ENCODE measurements around the gene IRX4.

Gene IRX4

DNA sequence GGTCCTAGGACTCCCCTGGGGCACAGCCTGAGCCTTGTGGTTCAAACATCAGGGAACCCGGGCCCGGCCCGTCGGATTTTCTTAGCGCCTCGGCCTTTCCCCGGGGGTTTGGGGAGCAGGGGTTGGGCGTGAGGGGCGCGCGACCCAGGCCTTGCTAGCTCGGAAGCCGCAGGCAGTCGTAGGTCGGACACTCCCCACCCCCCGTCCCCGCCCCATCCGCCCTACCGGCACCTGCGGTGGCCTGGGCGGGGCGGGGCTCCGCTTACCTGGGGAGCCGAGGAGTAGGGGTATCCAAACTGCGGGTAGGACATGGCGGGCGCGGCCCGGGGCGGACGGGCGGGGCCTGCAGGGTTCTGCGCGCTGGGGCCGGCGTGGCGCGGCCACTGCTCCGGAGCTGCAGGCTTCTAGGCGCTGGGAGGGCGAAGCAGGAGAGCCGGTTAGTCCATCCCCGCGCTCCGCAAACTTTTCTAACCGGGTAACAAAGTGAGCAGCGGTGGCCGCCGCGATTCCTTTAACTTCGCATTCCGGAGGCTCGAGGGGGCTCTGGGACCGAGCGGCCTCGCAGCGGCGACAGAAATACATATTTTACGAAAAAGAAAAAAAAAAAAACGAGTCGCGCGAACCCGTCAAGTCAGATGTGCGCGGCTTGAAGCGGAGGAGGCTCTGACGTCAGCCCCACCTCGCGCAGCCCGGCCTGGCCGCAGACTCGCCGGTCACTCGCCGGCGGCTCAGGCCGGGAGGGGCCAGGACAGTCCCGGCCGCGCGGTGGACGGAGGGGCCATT is at the start of gene IRX4:
IRX4 (minus strand) TSS at position 589 of the 783 bp plus-strand sequence; CDS start at position 311, 278 bp downstream.
- no peak for DNase-seq (ENCODE audit: low spot score)

DNA sequence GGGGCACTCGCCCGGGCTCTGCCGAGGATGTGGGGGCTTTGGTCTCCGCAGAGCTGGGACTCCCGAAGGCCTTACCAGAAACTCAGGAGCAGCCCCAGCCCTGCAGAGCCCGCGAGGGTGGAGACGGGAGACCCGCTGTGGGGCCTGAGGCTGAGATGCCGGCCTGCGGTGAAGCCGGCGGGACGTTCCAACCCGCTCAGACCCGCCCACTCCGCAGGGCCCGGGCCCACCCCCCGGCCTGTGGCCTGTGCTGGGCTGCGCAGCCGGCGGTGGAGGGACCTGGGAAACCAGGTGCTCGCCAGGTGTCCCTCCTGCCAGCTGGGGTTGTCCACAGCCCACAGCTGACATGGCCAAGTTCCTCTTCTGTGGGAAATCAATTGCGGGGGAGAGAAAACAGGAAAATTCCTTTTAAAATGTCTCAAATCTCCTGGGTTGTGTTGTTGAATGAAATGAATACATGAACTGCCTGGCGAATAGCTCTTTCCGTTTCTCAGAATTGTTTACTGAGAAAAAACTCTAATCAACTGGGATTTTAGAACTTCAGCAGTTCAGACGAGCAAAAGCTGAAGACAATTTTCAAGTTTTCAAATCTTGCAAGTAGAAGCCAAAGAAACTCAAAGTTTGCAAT is 49.0 kb upstream of the IRX4 start:
- no peak for DNase-seq (ENCODE audit: low spot score)

DNA sequence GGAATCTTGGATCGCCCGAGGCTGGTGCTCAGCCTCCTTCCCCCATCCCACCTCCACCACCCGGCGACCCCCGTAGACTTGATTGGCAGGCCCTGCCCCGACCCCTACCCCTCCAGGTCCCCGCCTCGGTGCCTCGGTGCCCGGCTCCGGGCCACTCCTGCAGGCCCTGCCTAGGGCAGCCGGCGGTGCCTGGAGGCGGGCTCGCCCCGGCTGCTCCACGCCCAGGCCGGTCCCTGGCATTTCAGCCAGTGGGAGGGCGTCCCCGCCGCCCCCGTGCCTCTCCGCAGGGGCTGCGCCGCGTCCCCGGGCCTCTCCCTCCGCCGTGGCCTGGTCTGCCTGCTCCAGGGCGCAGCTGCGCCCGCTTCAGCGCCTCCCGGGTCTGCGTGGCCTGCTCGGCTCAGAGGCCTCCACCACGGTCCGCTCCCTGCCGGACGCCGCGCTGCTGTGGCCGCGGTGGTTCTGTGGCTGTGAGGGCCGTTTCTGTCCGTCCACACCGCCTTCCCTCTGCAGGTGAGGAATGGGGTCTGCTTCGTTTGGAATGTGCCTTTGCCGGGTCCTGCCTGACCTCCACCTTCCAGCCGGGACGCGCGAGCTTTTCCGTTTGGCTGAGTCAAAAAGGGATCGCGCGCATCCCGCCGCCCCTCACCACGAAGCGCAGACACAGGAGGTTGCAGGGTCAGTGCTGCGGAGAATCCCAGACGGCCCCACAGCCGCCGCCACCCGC is 48.3 kb upstream of the IRX4 start:
- DNase-seq (ENCODE audit: low spot score), result no peak

DNA sequence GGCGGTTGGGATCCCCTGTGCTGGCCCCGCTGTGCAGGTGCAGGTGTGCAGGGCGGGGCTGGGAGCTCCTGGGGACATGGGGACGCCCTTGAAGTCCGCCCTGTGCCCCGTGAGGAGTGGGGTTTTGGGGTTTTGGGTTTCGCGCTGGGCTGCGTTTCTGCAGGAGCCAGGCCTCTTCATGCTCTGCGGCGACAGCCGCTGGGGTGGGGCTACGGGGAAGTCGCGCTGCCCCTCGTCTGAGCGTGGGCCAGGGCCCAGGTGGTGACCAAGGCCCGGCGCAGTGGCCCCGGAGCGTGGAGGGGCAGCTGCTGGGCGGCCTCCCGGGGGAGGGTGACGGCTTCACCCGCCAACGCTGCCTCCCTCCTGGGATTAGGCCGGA is 47.8 kb upstream of the IRX4 start:
- no peak for DNase-seq (ENCODE audit: low spot score)

DNA sequence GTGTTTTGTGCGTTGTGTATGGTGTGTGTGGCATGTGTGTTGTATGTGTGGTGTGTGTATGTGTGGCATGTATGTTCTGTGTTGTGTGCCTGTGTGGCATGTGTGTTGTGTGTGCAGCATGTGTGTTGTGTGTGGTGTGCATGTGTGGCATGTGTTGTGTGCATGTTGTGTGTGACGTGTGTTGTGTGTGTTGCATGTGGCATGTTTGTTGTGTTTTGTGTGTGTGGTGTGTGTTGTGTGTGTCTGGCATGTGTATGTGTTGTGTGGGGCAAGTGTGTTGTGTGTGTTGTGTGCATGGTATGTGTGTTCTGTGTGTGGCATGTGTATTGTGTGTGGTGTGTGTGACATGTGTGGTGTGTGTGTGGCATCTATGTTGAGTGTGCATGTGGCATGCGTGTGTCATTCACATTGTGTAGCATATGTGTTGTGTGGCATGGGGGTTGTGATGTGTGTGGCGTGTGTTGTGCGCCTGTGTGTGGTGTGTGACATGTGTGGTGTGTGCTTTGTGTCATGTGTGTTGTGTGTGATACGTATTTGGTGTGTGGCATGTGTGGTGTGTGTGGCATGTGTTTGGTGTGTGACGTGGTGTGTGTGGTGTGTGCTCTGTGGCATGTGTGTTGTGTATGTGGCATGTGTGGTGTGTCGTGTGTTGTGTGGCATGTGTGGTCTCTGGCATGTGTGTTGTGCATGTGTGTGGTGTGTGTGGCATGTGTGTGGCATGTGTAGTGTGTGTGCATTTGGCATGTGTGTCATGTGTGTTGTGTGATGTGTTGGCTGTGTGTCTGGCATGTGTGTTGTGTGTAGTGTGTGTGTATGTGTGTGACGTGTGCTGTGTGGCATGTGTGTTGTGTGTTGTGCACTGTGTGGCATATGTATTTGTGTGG is 46.6 kb upstream of the IRX4 start:
- DNase-seq (ENCODE audit: low spot score), result no peak

DNA sequence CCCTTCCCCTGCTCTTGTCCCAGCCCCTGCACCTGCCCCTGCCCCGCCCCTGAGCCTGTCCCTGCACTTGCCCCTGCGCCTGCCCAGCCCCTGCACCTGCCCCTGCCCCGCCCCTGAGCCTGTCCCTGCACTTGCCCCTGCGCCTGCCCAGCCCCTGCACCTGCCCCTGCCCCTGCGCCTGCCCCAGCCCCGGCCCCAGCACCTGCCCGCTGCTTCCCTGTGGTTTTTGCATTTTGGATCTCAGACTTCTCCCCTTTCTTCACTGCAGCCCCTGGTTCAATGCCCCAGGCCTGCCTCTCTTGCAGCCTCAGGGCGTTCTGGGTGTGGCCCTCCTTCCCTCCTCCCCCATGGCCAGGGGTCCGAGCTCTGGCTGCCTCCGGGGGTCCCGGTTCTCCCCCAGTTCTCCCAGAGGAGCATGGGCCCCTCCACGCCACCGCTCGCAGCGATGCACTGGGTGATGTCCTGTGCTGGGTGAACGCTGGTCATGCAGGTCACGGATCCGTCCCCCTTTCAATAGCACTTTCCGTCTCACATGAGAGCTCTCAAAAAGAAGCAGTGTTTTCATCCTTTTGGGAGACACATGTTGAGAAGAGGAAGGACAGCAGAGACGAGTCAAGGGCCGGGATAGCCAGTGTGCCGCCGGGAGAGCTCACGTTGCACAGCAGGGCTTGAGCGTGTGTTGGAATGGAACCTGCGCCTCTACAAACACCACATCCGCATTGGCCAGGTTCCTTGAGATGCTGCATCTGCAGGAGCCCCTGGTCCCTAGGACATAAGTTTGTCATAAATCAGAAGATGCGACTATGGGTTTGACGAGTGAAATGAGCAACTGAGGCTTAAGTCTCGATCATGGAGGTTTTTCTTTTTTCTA is 44.0 kb upstream of the IRX4 start:
- DNase-seq (ENCODE audit: low spot score), result no peak

DNA sequence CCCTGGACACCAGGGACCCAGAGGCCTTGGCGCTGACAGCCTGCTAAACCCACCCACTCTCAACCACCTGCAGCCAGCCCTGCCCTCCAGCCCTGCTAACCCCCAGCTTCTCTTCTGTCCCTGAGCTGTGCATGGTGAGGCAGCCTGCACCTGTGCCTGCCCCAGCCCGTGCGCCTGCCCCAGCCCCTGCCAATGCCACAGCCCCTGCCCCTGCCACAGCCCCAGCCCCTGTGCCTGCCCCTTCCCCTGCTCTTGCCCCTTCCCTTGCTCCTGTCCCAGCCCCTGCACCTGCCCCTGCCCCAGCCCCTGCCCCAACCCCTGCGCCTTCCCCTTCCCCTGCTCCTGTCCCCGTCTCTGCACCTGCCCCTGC is 43.3 kb upstream of the IRX4 start:
- no peak for DNase-seq (ENCODE audit: low spot score)

DNA sequence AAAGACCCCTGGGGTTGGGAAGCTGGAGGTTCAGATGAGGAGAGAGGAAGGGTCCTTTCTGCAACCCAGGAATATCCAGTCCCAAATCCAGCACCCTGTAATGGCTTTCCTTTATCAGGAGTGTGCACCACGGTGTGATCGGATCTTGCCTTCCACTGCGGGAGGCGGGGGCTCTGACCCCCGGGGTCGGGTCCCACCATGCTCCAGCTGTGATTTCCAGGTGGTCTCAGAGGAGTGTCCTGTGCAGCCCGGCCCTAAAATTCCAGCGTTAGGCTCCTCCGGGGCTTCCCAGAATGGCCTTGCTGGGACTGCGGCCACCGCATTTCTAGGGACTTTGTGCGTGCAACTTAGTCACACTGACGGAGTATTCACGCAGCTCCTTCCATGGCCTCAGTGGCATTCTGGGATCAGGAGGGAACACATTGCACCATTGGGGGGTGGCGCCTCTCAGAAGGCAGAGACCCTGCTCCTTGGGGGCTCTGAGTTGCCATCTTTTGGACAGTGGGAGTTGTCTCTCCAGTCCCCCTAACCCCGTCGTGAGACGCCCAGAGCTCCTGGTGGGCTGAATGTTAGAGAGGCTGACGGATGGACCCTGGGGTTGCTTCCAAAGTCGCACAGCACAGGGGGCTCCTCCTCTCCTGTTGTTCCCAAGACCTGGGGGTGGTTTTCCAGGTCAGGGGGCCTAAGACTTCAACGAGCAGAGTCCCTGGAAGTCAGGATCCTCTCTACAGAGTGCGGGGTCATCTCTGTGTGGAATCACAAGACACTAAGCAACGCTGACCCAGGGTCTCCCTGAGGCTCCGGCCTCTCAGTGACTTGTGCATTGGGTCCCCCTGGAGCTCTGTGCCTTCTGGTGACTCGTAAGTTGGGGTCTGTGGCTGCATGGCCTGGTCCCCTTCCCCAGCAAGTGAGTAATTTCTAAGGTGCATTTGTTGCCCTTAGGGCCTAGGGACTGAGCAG is 42.7 kb upstream of the IRX4 start:
- DNase-seq (ENCODE audit: low spot score), result no peak

DNA sequence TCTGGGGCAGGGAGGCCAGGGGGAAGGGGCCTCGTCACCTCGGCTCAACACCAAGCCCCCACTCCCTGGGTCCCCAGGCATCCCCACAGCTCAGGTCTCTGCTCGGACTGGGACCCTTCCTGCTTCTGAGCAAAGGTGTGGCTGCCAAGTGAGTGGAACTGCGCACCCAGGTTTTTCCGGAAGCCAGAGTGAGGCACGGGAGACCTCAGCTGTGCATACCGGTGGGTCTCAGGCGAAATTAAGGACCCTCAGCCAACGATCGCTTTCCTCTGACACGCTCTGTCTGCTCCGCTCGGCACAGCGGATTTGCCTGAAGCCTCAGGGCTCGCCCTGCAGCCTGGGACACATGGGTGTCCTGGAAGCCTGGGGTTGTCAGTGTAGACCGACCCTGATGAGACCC is 41.0 kb upstream of the IRX4 start:
- DNase-seq (ENCODE audit: low spot score), result no peak

DNA sequence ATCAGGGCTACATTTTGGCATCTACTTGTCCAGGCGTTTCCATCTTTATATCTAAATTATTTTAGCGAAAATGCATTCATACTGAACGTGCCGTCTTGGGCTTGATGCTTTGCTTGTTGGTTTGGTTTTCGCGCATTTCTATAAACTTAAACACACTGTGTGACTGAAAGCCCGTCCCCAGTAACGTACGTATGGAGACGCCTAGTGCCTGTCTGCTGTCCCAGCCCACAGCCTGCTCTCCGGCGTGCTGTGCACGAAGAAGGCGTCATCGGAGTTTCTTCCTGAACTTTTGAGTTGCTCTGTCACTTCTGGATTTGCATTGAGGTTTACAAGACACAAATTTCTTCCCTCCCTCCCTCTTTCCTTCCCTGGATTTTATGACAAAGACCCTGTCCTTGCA is 40.6 kb upstream of the IRX4 start:
- no peak for DNase-seq (ENCODE audit: low spot score)

DNA sequence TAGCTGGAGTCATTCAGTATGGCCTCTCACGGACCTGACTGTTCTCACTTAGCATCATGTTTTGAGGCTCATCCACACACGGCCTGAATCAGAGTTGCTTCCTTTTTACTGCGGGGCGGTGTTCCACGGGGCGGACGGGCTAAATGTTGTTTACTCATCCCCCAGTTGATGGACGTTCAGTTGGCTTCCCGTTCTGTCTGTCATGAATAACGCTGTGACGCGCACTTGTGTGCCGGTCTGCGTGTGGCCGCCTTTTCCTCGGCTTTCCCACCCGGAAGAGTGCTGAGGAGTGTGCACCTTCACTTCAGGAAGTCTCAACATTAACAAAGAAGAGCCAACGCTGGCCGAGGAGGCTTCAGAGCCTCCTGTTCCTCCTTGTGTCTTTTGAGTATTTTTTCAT is 39.0 kb upstream of the IRX4 start:
- DNase-seq (ENCODE audit: low spot score), result no peak

DNA sequence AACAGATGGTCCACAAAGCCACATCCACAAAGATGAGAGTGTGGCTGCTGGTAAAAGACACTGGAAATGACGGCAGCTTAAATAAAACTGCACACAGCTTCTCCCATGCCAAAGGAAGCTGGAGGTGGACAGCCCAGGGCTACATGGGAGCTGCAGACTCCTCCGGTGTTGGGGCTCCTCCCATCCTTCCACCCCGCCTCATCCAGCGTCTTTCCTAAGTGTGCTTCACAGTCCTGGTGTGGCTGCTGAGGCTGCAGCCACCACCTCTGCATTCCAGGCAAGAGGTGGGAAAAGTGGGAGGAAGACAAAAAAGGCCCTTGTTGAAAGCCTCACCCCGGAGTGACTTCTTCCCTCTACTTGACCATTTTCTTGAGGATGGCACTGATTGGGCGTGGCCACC is 37.0 kb upstream of the IRX4 start:
- no peak for DNase-seq (ENCODE audit: low spot score)

DNA sequence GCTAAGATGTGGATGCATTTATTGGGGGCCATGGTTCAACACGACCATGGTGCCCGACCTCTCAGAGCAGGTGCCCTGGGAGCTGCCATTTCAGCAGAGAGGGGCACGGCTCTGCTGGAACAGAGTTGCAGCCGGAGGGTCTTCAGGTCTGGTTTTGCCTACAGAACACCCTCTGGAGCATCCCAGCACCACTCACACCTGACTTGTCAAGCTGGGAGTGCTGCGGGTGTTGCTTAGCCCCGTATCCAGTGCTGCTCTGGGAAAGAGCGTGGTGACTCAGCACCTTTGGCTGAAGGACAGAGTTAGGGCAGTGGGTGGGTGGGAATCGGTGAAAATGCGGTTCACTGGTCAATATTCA is 36.5 kb upstream of the IRX4 start:
- no peak for DNase-seq (ENCODE audit: low spot score)

DNA sequence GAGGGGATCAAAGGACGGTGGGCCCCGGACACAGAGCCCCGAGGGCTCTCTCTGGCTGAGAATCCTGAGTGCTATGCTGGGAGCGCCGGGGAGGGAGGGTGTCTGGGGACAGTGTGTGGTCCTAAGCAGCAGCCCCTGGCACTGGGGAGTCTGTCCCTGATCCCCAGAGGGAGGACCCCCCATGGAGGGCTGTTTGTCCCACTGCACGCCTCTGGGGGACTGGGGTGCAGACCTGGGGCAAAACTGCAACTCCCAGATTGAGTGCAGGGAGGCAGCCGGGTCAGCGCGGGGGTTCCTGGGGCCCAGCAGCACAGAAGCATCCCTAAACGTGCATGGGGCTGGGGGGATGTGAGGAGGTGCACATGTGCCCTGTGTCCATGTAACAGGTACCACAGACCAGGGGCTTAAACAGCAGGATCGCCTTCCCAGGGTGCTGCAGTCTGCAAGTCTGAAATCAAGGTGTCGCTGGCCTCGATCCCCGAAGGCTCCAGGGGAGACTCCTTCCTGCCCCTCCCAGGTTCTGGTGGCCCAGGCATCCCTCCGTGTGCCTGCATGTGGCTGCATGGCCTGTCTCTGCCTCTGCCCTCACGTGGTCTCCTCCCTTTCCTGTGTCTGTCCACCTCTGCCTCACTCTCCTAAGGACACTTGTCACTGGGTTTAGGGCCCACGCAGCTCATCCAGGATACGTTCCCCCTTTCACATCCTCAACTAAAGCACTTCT is 35.9 kb upstream of the IRX4 start:
- no peak for DNase-seq (ENCODE audit: low spot score)

DNA sequence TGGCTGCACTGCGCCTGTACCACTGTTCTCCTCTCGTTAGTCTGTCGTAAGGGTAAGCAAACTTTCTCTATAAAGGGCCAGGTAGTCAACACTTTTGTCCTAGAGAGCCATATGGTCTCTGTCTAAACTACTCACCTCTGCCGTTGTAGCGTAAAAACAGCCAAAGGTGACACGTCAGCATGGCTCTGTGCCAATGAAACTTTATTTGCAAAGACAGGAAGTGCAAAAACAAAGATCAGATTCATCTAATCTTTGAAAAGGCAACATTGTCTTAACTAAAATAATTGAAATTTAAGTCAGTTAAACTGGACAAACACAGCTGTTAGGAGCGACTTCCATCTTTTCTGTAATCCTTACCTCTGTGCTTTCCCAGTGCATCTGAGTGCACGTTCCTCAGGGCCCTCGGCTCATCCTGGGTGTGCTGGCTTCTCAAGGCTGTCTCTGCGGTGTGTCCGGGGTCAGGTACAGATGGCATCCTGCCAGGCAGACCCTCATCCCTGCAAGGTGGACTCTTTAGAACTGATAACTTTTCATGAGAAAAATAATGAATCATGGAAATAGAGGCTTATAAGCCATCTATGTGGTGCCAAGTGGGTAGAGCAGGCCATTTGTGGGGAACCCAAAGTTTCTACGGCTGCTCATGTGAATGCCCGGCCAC is 35.2 kb upstream of the IRX4 start:
- no peak for DNase-seq (ENCODE audit: low spot score)

DNA sequence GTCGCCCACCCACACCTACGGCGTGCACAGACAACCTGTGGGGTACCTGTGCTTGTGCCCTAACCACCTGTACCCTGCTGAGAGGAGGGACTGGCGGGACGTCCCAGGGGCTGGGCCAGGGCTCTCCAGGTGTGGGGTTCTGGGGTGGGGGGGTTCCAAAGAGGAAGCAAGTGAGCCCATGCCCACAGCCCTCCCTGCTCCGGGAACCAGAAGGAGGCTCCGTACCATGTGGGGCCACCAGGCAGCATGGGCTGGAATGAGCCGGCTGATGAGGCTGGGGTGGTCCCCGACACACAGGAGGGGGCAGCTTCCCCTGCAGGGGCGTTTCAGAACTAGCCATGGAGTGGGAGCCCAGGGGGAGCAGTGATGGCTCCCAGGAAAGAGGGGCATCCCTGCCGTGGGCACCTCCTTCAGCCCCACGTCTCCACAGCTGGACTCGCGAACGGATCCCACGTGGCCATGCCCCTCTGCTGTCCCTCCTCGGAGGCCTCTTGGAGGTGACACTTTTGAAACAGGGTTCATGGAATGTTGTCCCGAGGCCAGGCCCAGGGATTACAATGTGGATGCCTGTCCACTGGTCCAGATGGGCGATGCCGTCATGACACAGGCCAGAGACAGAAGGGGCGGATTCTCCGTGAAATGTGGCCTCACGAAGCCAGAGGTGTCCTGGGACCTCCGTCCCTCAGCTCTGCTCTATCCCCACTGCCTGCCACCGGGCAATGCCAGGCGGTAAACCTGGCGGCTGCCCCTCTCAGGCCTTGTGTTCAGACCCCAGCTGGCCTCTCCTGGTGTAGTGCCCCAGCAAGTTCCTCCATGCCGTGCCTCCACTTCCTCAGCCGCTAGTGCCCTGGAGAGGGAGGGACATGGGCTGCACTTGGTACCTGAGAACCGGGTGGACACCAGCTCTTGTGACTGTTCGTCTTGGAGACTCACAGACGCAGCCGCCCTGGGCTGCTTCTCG is 33.6 kb upstream of the IRX4 start:
- no peak for DNase-seq (ENCODE audit: low spot score)

DNA sequence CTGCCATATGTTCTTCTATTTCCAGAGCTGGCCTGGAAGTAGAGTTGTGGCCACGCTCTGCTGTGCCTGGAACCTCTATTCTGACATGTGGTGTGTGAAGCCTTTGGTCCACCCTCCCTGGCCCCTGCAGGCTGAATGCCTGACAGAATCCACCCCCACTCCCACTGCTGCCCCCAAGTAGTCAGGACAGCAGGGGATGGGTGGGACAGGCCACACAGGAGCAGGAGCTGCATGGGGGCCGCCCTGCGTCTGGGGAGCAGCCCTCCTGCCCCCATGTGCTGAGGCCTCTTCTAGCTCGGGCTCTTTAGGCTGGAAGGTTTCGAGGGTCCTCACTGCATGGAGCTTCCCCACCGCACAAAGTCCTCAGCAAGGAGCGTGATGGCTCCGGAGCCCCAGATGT is 32.6 kb upstream of the IRX4 start:
- DNase-seq (ENCODE audit: low spot score), result no peak

DNA sequence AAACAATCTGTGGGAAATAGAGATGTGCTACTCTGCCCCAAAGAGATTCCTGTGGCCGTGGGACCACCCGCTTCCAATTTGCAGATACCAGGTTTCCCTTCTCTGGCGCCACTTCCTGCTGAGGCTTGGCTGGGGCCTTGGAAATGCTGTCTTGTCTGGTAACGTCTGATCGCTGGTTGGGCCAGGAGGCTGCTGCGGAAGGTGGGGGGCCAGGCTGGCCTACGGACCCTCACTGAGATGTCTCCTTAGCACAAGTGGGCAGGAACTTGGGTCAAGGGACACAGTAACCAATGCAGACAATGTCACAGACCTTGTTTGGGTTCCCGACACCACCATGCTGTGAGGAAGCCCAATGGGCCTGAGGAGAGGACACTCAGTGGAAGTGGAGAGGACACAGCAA is 31.7 kb upstream of the IRX4 start:
- no peak for DNase-seq (ENCODE audit: low spot score)
